GM23338 (cell line): Measurements from ENCODE around the gene TPM1. TPM values are rescaled to one million over a fixed set of nuclear protein-coding genes. Genes with fewer than 3 reads are reported as not detected.

ENCODE experiments used
- ATAC-seq: fragments of 200-7000 bp; cut with Tn5 transposase; 3 replicates; pipeline ENCODE4 v1.9.1; 2020
- DNase-seq: peaks from one replicate; pipeline ENCODE4 v3.0.0-alpha.2; 2015; ENCODE audit warnings: low spot score
- H2AFZ ChIP-seq: fragments of 200-600 bp; sonication (generic); 2 replicates; pipeline ENCODE4 v1.8.0; 2016; ENCODE audit warnings: antibody characterized with exemption, mild to moderate bottlenecking, moderate library complexity
- H3F3A ChIP-seq: fragments of 200-600 bp; sonication (generic); replicated peaks from 2 replicates; pipeline ENCODE4 v1.8.0; 2017; ENCODE audit warnings: antibody characterized with exemption, mixed run types, low read depth
- H3K27ac ChIP-seq: fragments of 200-600 bp; sonication (generic); 2 replicates; pipeline ENCODE4 v1.6.1; 2016; ENCODE audit warnings: low read depth
- H3K27me3 ChIP-seq: fragments of 200-600 bp; sonication (generic); 2 replicates; pipeline ENCODE4 v1.8.0; 2016; ENCODE audit warnings: mild to moderate bottlenecking, mixed run types, moderate library complexity; ENCODE audit not compliant: insufficient read depth
- H3K36me3 ChIP-seq: fragments of 200-600 bp; sonication (generic); 2 replicates; pipeline ENCODE4 v1.8.0; 2016; ENCODE audit warnings: mild to moderate bottlenecking; ENCODE audit not compliant: insufficient read depth
- H3K4me1 ChIP-seq: fragments of 200-600 bp; sonication (generic); 2 replicates; pipeline ENCODE4 v1.8.0; 2016; ENCODE audit warnings: mild to moderate bottlenecking, moderate library complexity; ENCODE audit not compliant: insufficient read depth
- H3K4me2 ChIP-seq: fragments of 200-600 bp; sonication (generic); 2 replicates; pipeline ENCODE4 v1.7.1; 2017; ENCODE audit warnings: mixed run types
- H3K4me3 ChIP-seq: fragments of 200-600 bp; sonication (generic); 2 replicates; pipeline ENCODE4 v1.6.1; 2016; ENCODE audit warnings: mixed run types
- H3K79me2 ChIP-seq: fragments of 200-600 bp; sonication (generic); replicated peaks from 2 replicates; pipeline ENCODE4 v1.8.0; 2017; ENCODE audit warnings: mild to moderate bottlenecking; ENCODE audit not compliant: insufficient read depth
- H3K9me2 ChIP-seq: fragments of 200-600 bp; sonication (generic); 2 replicates; pipeline ENCODE4 v1.8.0; 2017; ENCODE audit not compliant: insufficient read depth
- H4K20me1 ChIP-seq: fragments of 200-600 bp; sonication (generic); replicated peaks from 2 replicates; pipeline ENCODE4 v1.8.0; 2017; ENCODE audit warnings: mild to moderate bottlenecking; ENCODE audit not compliant: insufficient read depth
- H3K27ac Mint-ChIP-seq: 2 replicates; pipeline ENCODE4 v1.8.0; 2020; ENCODE audit warnings: inconsistent platforms, mild to moderate bottlenecking, moderate library complexity, mixed read lengths
- H3K27me3 Mint-ChIP-seq: 3 replicates; pipeline ENCODE4 v1.8.0; 2022; ENCODE audit warnings: low read depth, mild to moderate bottlenecking, moderate library complexity, mixed read lengths, inconsistent platforms; ENCODE audit not compliant: insufficient read depth, poor library complexity
- H3K36me3 Mint-ChIP-seq: 3 replicates; pipeline ENCODE4 v1.8.0; 2021; ENCODE audit warnings: low read depth, mild to moderate bottlenecking, inconsistent platforms, moderate library complexity, mixed read lengths
- H3K4me1 Mint-ChIP-seq: 3 replicates; pipeline ENCODE4 v1.8.0; 2020; ENCODE audit warnings: mild to moderate bottlenecking, inconsistent platforms, mixed read lengths
- H3K4me3 Mint-ChIP-seq: 3 replicates; pipeline ENCODE4 v1.8.0; 2021; ENCODE audit warnings: moderate library complexity, mild to moderate bottlenecking, inconsistent platforms, mixed read lengths
- H3K9me3 Mint-ChIP-seq: 3 replicates; pipeline ENCODE4 v1.8.0; 2020; ENCODE audit warnings: moderate library complexity, mild to moderate bottlenecking, inconsistent platforms, mixed read lengths
- STAT1 ChIP-seq: IDR thresholded peaks from one replicate; pipeline ENCODE4 v1.6.1; 2016; ENCODE audit warnings: antibody characterized with exemption; ENCODE audit not compliant: unreplicated experiment
- ZNF462 ChIP-seq: fragments of 250-450 bp; sonication (Bioruptor Pico); IDR thresholded peaks from 2 replicates; pipeline ENCODE4 v1.5.0; 2020; ENCODE audit warnings: mild to moderate bottlenecking, moderate library complexity
- polyA plus RNA-seq: library from polyadenylated mRNA; unstranded; fragments of >200 nt; fragmentation: Nextera tagmentation; extraction: Ambion mirVana; gene quantifications from 2 replicates; pipeline ENCODE4 v1.2.1, GENCODE V29; 2016
- total RNA-seq: library from RNA; depleted of rRNA; stranded (reverse); fragments of >200 nt; shearing (Covaris generic); gene quantifications from 2 replicates; pipeline ENCODE4 v1.2.3, GENCODE V29; 2014
- TF ChIP-seq, protein P1 (sequence below): IDR thresholded peaks from 2 replicates; pipeline ENCODE4 v1.6.1; 2016; ENCODE audit warnings: antibody characterized with exemption
- TF ChIP-seq, protein P2 (sequence below), 2 experiments: fragments of 200-600 bp in 1 of 2; sonication (generic) in 1 of 2; conservative IDR thresholded peaks; 2 replicates each; pipeline versions ENCODE4 v1.5.1 to v1.6.1; 2016 to 2017; ENCODE audit warnings: antibody characterized with exemption in 2 of 2, low read depth in 2 of 2, mild to moderate bottlenecking in 2 of 2, moderate library complexity in 1 of 2

The TPM1 gene
- total and polyA plus RNA-seq, 2 experiments from 2014 or later, result 449 to 913 TPM

DNA sequence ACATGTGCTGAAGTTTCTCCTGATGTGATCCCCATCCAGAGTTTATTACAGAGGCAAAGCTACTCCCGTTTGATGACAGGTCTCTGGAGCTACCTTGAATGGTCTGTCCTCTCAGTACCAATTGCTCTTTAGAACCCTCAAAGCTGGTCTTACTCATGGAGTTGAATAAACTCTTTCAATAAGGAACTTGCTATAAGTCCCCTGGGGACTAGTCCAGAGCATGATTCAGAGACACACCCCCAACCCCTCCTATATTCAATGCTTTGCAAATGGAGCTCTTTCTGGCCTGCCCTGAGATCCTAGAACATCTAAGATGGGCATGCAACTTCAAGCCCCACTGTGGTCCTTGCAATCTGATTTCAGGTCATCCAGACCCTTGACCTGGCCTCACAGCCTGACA lies 23.9 kb upstream of the TPM1 start:
- Histone ChIP-seq H3K9me2 (peaks cover 13% of the 10 kb centered on the region), H3K79me2 (no peaks in the 10 kb centered on the region), H3F3A (no peaks in the 10 kb centered on the region), H3K4me1 (peaks cover 10% of the 10 kb centered on the region), H3K36me3 (no peaks in the 10 kb centered on the region), H3K27ac (no peak overlapping the region), H3K27me3 (no peaks in the 10 kb centered on the region), H3K4me3 (no peak overlapping the region), H2AFZ (no peak overlapping the region), H4K20me1 (no peaks in the 10 kb centered on the region), H3K4me2 (no peak overlapping the region)
- H3K27ac Mint-ChIP-seq, result no peak overlapping the region
- H3K4me3 Mint-ChIP-seq, result no peak overlapping the region
- peaks cover 10% of the 10 kb centered on the region for H3K27me3 Mint-ChIP-seq
- H3K9me3 Mint-ChIP-seq, result no peaks in the 10 kb centered on the region
- no peak for TF ChIP-seq STAT1
- ATAC-seq, result no peak
- no peaks in the 10 kb centered on the region for H3K36me3 Mint-ChIP-seq
- DNase-seq, result no peak
- H3K4me1 Mint-ChIP-seq, result peaks cover 10% of the 10 kb centered on the region

DNA sequence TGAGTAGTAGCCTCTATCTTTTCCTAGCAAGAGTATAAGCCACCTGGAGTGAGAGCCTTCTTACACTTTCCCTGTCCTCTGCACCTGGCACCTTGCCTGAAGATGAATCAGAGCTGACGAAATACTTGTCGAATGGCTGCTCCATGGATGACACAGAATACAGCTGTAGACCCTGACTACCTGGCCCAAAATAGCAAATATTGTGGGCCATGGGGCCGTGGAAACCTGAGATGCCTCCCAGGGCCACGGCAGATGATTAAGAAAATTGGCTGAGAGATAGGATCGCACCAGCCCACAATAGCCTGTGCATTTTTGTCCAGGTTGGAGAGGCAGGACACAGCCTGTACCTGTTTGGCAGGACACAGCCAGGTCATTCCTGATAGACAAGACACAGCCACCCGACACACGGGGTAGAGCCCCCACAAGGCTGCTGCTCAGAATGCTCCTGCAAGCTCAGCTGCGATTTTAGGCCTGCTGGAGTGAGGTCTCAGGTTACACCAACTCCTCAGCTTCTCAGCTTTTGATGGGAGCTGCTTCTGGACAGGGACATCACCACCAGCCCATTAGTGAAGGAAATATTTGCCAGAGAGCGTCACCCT lies 22.9 kb upstream of the TPM1 start:
- Mint-ChIP-seq H3K27me3 (peaks cover 9% of the 10 kb centered on the region), H3K4me1 (peaks cover 10% of the 10 kb centered on the region), H3K27ac (no peak overlapping the region), H3K9me3 (no peaks in the 10 kb centered on the region), H3K4me3 (no peak overlapping the region), H3K36me3 (no peaks in the 10 kb centered on the region)
- no peaks in the 10 kb centered on the region for H3K79me2 ChIP-seq
- H4K20me1 ChIP-seq, result no peaks in the 10 kb centered on the region
- no peaks in the 10 kb centered on the region for H3K36me3 ChIP-seq
- H3K27me3 ChIP-seq, result no peaks in the 10 kb centered on the region
- peak overlapping the region; percentile 87; the same call in 1 of the 2 replicates for H2AFZ ChIP-seq
- peak overlapping the region; percentile 23 for H3K4me2 ChIP-seq
- H3K4me1 ChIP-seq, result peaks cover 10% of the 10 kb centered on the region
- no peak overlapping the region for H3K4me3 ChIP-seq
- TF ChIP-seq, protein P1, sequence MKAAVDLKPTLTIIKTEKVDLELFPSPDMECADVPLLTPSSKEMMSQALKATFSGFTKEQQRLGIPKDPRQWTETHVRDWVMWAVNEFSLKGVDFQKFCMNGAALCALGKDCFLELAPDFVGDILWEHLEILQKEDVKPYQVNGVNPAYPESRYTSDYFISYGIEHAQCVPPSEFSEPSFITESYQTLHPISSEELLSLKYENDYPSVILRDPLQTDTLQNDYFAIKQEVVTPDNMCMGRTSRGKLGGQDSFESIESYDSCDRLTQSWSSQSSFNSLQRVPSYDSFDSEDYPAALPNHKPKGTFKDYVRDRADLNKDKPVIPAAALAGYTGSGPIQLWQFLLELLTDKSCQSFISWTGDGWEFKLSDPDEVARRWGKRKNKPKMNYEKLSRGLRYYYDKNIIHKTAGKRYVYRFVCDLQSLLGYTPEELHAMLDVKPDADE, result no peak
- TF ChIP-seq, protein P2, sequence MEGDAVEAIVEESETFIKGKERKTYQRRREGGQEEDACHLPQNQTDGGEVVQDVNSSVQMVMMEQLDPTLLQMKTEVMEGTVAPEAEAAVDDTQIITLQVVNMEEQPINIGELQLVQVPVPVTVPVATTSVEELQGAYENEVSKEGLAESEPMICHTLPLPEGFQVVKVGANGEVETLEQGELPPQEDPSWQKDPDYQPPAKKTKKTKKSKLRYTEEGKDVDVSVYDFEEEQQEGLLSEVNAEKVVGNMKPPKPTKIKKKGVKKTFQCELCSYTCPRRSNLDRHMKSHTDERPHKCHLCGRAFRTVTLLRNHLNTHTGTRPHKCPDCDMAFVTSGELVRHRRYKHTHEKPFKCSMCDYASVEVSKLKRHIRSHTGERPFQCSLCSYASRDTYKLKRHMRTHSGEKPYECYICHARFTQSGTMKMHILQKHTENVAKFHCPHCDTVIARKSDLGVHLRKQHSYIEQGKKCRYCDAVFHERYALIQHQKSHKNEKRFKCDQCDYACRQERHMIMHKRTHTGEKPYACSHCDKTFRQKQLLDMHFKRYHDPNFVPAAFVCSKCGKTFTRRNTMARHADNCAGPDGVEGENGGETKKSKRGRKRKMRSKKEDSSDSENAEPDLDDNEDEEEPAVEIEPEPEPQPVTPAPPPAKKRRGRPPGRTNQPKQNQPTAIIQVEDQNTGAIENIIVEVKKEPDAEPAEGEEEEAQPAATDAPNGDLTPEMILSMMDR (conservative IDR thresholded peaks at IDR 0.05; ENCODE audit: low read depth in 2 of 2), result 0 out of 4 replicates have a peak, but pooled peaks of 1 of the 2 experiments have one; percentile 14
- TF ChIP-seq ZNF462 (CRISPR knock-in tag), result peak; percentile 38; the same call in 1 of the 2 replicates
- H3K9me2 ChIP-seq, result peaks cover 10% of the 10 kb centered on the region; the same call in 1 of the 2 replicates
- ATAC-seq (peak; percentile 99), DNase-seq (peak; percentile 77)
- H3F3A ChIP-seq, result no peaks in the 10 kb centered on the region
- no peak overlapping the region for H3K27ac ChIP-seq
